HT-29 (cell line): ENCODE measurements around the gene AGER. TPM values are rescaled to one million over a fixed set of nuclear protein-coding genes. Genes with fewer than 3 reads are reported as not detected.
"Not testable (repeated sequence)": the region's sequence is repeated elsewhere in the genome, so short reads cannot be mapped to it uniquely, and the experiment has no call there.

ENCODE experiments used
- DNase-seq: peaks from one replicate; pipeline ENCODE4 v3.0.0-alpha.2; 2015; ENCODE audit warnings: low spot score
- small RNA-seq: library from RNA; depleted of rRNA; stranded (forward); fragments of <200 nt; gene quantifications from one replicate; pipeline ENCODE3, GENCODE V24; 2014
- total RNA-seq: library from RNA; depleted of rRNA; stranded (reverse); fragments of >200 nt; shearing (Covaris generic); gene quantifications from 2 replicates; pipeline ENCODE4 v1.2.3, GENCODE V29; 2014; rRNA removed

Gene AGER
- total RNA-seq, 1 experiment from 2014 or later, result 3.0 TPM

DNA sequence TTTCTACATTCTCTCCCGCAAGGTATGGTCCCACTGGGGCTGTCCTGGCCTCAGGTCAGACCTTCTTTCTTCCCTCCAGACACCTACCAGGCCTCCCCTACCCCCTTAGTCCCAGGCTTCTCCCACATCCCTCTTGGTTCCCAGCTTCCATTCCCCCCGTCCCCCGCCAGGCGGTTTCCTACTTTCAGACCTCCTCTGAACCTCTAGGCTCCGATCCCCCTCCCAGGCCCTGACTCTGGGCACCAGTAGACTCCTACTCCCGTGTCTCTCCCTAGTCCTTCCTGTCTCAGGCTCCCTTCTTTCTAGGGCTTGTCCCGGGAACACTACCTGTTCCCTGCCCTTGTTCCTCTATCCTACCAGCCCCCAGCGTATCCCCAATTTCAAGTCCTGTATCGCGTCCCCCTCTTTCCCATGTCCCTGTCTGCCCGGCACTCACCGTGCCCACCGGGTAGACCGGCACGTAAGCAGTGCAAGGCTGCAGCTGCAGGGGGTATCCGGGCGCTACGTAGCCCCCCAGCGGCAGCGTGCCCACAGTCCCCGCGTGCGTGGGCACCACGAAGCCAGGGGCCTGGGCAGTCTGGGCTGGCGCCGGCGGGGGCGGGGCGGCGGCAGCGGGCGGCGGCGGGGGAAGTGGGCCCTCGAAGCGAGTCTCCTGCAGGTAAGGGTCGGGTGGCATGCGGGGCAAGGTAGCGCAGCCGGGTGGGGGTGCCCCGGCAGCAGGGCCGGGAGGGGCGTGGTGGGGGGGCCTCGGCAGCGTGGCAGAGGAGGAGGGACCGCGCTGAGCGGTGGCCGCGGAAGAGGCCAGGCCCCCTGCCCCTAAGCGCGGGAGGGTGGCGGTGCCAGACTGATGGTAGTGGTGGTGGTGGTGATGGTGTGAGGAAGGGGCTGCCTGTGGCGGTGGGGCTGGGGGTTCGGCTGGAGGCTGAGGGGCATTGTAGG is 33.9 kb downstream of the AGER start:
- no peak for DNase-seq

DNA sequence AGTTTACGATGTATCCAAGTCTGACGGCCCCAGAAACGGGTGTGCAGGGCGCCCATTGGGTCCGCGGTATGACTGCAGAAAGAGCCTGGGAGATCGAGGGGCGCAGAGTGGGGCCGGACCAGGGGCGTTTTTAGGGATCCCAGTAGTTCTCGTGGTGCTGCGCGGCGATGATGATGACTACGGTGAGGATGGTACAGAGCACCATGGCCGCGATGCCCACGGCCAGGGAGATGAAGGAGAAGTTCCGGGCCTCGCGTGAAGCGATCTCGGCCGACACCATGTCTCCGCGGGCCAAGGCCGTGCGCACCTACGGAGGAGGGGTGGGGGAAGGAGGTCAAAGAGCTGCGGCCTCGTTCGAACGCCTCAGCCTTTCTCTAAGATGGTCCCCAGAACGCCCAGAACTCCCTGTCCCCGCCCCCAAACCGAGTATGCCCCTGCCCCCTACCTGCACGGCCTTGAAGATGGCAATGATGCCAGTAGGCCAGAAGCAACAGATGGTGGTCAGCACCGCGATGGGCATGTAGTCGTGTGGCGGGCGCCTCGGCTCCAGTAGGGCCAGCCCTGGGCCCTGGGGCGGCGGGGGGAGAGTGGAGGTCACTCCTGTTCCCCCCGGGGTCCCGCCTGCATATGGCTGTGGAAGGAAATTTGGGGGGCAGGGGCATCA is 34.8 kb downstream of the AGER start:
- DNase-seq, result no peak

DNA sequence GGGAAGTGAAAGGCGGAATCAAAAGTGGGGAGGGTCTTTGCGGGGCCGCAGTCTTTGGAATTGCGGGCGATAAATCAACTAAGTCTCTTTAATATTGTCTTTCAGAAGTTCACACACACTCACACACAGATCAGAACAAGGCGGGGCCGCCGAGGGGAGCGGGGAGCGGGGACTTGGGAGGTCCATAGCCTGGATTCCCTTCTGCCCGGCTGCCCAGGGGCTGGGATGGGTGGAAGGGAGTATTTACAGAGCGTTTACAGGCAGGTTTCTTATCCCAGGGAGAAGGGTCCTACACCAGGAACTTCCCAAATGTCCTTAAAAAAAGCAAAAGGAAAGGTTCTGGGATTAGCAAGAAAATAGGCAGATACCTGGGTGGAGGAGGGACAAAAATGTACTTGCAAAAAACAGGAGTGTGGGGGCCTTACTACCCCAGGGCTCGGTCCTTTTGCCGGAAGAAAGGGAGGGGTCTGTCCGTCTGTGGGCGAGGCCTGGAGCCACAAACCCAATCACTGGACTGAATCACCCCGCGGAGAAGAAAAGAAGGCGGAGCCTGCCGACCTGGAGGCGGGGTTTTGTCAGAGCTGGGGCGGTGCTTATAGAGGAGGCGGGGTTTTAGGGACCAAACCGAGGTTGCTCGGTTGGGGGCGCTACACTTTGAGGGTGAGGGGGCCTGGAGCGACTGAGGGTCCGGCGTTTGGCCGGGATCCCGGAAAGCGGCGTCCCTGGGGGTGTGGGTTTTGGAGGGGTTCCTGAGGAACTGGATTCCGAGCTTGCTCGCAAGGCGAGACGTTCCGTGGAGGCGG is 35.6 kb downstream of the AGER start:
- DNase-seq, result no peak

DNA sequence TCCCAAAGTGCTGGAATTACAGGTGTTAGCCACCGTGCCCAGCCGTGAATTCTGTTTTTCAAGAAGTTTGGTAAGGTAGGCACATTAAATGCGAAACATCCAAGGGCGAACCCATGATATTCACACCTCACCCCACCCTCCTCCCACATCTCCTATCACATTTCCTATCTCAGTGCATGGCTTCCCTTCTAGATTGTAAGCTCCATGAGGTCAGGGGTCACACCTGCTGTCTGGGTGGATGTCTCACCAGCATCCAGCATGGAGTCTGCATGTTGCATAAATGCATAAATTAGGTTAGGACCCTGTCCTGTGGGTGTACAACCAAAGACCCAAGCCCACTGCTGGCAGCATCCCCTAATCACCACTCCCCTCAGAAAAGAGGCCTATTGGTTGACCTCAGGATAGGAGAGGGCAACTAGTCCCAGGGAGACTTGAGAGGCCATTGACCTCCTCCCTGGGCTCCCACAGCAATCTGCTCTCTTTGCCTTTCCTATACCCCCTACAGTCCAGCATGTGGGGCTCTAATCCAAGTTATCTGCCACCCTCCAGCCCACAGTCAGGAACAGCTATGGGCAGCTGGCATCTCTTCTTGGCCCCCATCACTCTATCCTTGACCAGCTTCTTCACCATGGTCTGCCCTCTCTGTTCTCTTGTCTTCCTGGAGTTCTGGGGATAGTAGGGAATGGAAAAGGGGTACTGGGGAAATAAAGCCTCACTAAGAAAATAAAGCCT is 36.5 kb downstream of the AGER start:
- no peak for DNase-seq

GRCh38 chr6:32146687-32147086 is 37.4 kb downstream of the AGER start:
- DNase-seq, result no peak

DNA sequence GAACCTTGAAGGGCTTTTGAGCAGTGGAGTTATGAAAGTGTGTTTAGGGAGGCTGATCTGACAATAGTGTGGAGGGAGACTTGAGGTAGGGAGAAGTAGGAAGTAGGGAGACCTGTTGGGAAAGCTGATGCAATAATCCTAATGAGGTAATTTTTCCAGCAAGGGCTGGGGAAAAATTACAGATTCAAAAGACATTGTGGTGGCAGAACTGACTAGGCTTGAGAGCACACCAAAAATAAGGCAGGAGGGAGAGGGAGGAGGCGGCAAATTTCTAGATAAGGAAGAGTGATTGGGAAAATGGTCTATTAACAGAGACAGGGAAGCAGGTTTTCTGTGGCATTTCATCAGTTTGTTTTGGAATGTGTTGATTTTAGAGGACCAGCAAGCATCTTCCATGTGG is 37.8 kb downstream of the AGER start:
- DNase-seq, result no peak

DNA sequence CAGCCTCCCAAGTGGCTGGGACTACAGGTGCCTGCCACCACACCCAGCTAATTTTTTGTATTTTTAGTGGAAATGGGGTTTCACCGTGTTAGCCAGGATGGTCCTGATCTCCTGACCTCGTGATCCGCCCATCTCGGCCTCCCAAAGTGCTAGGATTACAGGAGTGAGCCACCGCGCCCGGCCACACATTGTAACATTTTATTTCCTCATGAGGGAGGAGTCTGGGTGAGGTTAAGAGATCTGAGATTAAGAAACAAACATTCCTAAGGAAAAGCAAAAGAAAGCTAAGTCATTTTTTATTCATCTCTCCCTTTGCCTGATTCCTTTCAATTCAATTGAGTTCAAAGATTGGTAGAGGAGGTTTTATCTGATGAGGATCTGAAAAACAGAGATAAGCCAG is 39.8 kb downstream of the AGER start:
- DNase-seq, result not testable (repeated sequence)

GRCh38 chr6:32140420-32141046 is 43.5 kb downstream of the AGER start:
- no peak for DNase-seq

- DNase-seq, result no peak
Observed at GRCh38 chr6:32139590-32139989, 44.5 kb downstream of the AGER start.

GRCh38 chr6:32137454-32137853 is 46.6 kb downstream of the AGER start:
- no peak for DNase-seq

GRCh38 chr6:32133786-32134185 is 50.3 kb downstream of the AGER start:
- DNase-seq, result no peak

DNA sequence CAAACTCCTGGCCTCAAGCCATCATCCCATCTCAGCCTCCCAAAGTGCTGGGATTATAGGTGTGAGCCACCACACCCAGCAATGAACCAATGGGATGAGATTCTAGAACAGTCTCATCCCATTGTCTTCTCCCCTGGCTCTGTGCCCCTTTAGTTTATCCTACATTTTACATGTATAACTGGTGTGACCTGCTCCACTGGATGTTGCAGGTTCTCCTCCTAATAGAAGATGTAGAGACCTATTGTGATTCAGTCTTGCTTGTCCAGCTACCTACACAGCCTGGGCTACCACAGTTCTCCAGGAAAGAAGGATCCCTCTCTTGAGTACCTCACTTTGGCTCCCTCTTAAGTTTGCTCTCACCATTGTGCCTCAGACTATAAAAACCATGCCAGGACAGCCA is 51.9 kb downstream of the AGER start:
- DNase-seq, result no peak

DNA sequence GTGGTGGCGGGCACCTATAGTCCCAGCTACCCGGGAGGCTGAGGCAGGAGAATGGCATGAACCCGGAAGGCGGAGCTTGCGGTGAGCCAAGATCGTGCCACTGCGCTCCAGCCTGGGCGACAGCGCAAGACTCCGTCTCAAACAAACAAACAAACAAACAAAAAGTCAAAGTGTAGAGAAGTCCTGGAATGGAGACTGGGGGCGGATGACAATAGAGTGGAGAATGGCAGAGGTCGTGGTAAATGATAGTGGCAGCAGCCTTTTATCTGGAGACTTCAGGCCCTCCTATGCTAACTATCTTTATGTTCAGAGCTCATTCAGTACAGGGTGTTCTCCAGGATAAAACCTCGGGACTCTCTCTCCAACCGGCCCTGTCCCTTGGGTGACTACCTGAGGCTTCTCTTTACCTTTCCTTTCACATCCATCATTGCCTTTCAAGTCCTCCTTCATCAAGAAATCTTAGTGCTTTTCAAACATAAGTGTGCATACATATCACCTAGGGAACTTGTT is 52.6 kb downstream of the AGER start:
- no peak for DNase-seq

Small RNAs within 50 kb of the gene (small RNA-seq; reads per million reads assigned to genes)
- not detected for gene AL662884.1
- gene MIR6833, result not detected

Other genes with a start within 250 kb of the AGER start
- gene CFB, start 238.2 kb downstream of the AGER start, total RNA-seq, result 2.0 and 2.6 TPM in 2 replicates
- gene NELFE, start 225.3 kb downstream of the AGER start, total RNA-seq, result 85.4 and 103 TPM in 2 replicates
- gene SKIC2, start 225.1 kb downstream of the AGER start, total RNA-seq, result 62.5 and 66.2 TPM in 2 replicates
- gene DXO, start 212.1 kb downstream of the AGER start, total RNA-seq, result 54.8 and 61.6 TPM in 2 replicates
- 0.57 and 1.9 TPM in 2 replicates for gene C4A, start 202.2 kb downstream of the AGER start, total RNA-seq
- gene C4B, start 169.5 kb downstream of the AGER start, total RNA-seq, result 1.4 and 1.9 TPM in 2 replicates
- gene CYP21A2, start 145.8 kb downstream of the AGER start, total RNA-seq, result not detected in 2 replicates
- gene TNXB, start 74.9 kb downstream of the AGER start, total RNA-seq, result 0.03 TPM in 1 of 2 replicates, not detected in the other
- 55.7 and 60.0 TPM in 2 replicates for gene ATF6B, start 56.0 kb downstream of the AGER start, total RNA-seq
- gene FKBPL, start 54.0 kb downstream of the AGER start, total RNA-seq, result 5.2 and 7.4 TPM in 2 replicates
- not detected in 2 replicates for gene PRRT1, start 32.3 kb downstream of the AGER start, total RNA-seq
- gene PPT2, start 30.1 kb downstream of the AGER start, total RNA-seq, result 19.7 and 56.2 TPM in 2 replicates
- 4.5 and 6.6 TPM in 2 replicates for gene EGFL8, start 19.7 kb downstream of the AGER start, total RNA-seq
- gene AGPAT1, start 8.2 kb downstream of the AGER start, total RNA-seq, result 48.6 and 52.8 TPM in 2 replicates
- 45.4 and 50.5 TPM in 2 replicates for gene RNF5, start 5.8 kb downstream of the AGER start, total RNA-seq
- 16.6 and 18.7 TPM in 2 replicates for gene PBX2, start 5.9 kb upstream of the AGER start, total RNA-seq
- gene GPSM3, start 8.4 kb upstream of the AGER start, total RNA-seq, result 2.2 and 4.7 TPM in 2 replicates
- 2.2 and 2.4 TPM in 2 replicates for gene NOTCH4, start 39.8 kb upstream of the AGER start, total RNA-seq
- gene TSBP1, start 187.7 kb upstream of the AGER start, total RNA-seq, result not detected in 2 replicates
- not detected in 2 replicates for gene BTNL2, start 222.9 kb upstream of the AGER start, total RNA-seq